ENCODE data around the gene ATF7IP. TPM values are rescaled to one million over a fixed set of nuclear protein-coding genes. Genes with fewer than 3 reads are reported as not detected.
A peak's percentile ranks its signal among the peaks of the same experiment; 100 is the strongest.
"Not testable (repeated sequence)": the region's sequence is repeated elsewhere in the genome, so short reads cannot be mapped to it uniquely, and the experiment has no call there.

ATF7IP gene
- total RNA-seq, 1 experiment from 2014 or later, result 11.1 TPM

- no peak for DNase-seq (ENCODE audit: low spot score)
Measured at GRCh38 chr12:14373217-14373616, 7.7 kb downstream of the ATF7IP start.

- no peak for DNase-seq (ENCODE audit: low spot score)
Measured at GRCh38 chr12:14379508-14379907, 14.0 kb downstream of the ATF7IP start.

GRCh38 chr12:14384783-14385638 is 19.5 kb downstream of the ATF7IP start:
- DNase-seq (ENCODE audit: low spot score), result peak; percentile 74

GRCh38 chr12:14387219-14387871 is 21.9 kb downstream of the ATF7IP start:
- no peak for DNase-seq (ENCODE audit: low spot score)

GRCh38 chr12:14390449-14390848 is 25.0 kb downstream of the ATF7IP start:
- DNase-seq (ENCODE audit: low spot score), result no peak

GRCh38 chr12:14390870-14391530 is 25.5 kb downstream of the ATF7IP start:
- DNase-seq (ENCODE audit: low spot score), result no peak

- DNase-seq (ENCODE audit: low spot score), result no peak
Measured at GRCh38 chr12:14393751-14394150, 28.3 kb downstream of the ATF7IP start.

- DNase-seq (ENCODE audit: low spot score), result peak; percentile 59
Measured at GRCh38 chr12:14394317-14395073, 29.0 kb downstream of the ATF7IP start.

GRCh38 chr12:14395074-14395778 is 29.7 kb downstream of the ATF7IP start:
- DNase-seq (ENCODE audit: low spot score), result no peak

GRCh38 chr12:14396071-14396470 is 30.6 kb downstream of the ATF7IP start:
- DNase-seq (ENCODE audit: low spot score), result no peak

GRCh38 chr12:14399871-14400270 is 34.4 kb downstream of the ATF7IP start:
- DNase-seq (ENCODE audit: low spot score), result no peak

GRCh38 chr12:14400599-14400998 is 35.1 kb downstream of the ATF7IP start:
- no peak for DNase-seq (ENCODE audit: low spot score)

GRCh38 chr12:14401267-14401666 is 35.8 kb downstream of the ATF7IP start:
- DNase-seq (ENCODE audit: low spot score), result not testable (repeated sequence)

GRCh38 chr12:14402697-14403096 is 37.2 kb downstream of the ATF7IP start:
- no peak for DNase-seq (ENCODE audit: low spot score)

GRCh38 chr12:14403293-14403692 is 37.8 kb downstream of the ATF7IP start:
- DNase-seq (ENCODE audit: low spot score), result no peak

GRCh38 chr12:14403711-14404196 is 38.3 kb downstream of the ATF7IP start:
- DNase-seq (ENCODE audit: low spot score), result peak; percentile 73

- DNase-seq (ENCODE audit: low spot score), result not testable (repeated sequence)
Measured at GRCh38 chr12:14405407-14405806, 39.9 kb downstream of the ATF7IP start.

- peak; percentile 17 for DNase-seq (ENCODE audit: low spot score)
Measured at GRCh38 chr12:14408208-14408607, 42.7 kb downstream of the ATF7IP start.

GRCh38 chr12:14410177-14410576 is 44.7 kb downstream of the ATF7IP start:
- DNase-seq (ENCODE audit: low spot score), result no peak

GRCh38 chr12:14410841-14411569 is 45.5 kb downstream of the ATF7IP start:
- peak; percentile 49 for DNase-seq (ENCODE audit: low spot score)
